WTC11 (cell line): Measurements from ENCODE around the gene SPOCK1.

Source experiments
- CREB1 ChIP-seq: sonication (generic); formaldehyde crosslinking; IDR thresholded peaks from 2 replicates; pipeline ENCODE4 v1.8.0; 2023; ENCODE audit warnings: mild to moderate bottlenecking, missing genetic modification reagents
- CREM ChIP-seq: sonication (generic); formaldehyde crosslinking; IDR thresholded peaks from 2 replicates; pipeline ENCODE4 v1.8.1; 2022; ENCODE audit warnings: mild to moderate bottlenecking, missing genetic modification reagents, moderate library complexity
- ELF4 ChIP-seq: sonication (generic); formaldehyde crosslinking; IDR thresholded peaks from 2 replicates; pipeline ENCODE4 v1.8.1; 2022; ENCODE audit warnings: low read depth, mild to moderate bottlenecking, moderate library complexity, missing genetic modification reagents
- GABPB1 ChIP-seq: sonication (generic); formaldehyde crosslinking; IDR thresholded peaks from 2 replicates; pipeline ENCODE4 v1.8.1; 2023; ENCODE audit warnings: mild to moderate bottlenecking, missing genetic modification reagents
- JAZF1 ChIP-seq: fragments of 250-450 bp; sonication (Bioruptor Pico); IDR thresholded peaks from 2 replicates; pipeline ENCODE4 v1.9.0; 2021; ENCODE audit warnings: moderate library complexity, mild to moderate bottlenecking, inconsistent platforms
- JUN ChIP-seq: sonication (generic); formaldehyde crosslinking; IDR thresholded peaks from 2 replicates; pipeline ENCODE4 v1.8.0; 2023; ENCODE audit warnings: mild to moderate bottlenecking, missing genetic modification reagents
- NR3C1 ChIP-seq: sonication (generic); formaldehyde crosslinking; conservative IDR thresholded peaks from 2 replicates; pipeline ENCODE4 v1.8.1; 2023; ENCODE audit warnings: low read depth, mild to moderate bottlenecking, missing genetic modification reagents
- TCF7 ChIP-seq: sonication (generic); formaldehyde crosslinking; IDR thresholded peaks from 2 replicates; pipeline ENCODE4 v1.8.0; 2022; ENCODE audit warnings: mild to moderate bottlenecking, low read depth, missing genetic modification reagents, moderate library complexity
- TEAD1 ChIP-seq: sonication (generic); formaldehyde crosslinking; IDR thresholded peaks from 2 replicates; pipeline ENCODE4 v1.8.0; 2022; ENCODE audit warnings: mild to moderate bottlenecking, missing genetic modification reagents
- ZNF219 ChIP-seq: sonication (generic); formaldehyde crosslinking; IDR thresholded peaks from 2 replicates; pipeline ENCODE4 v1.8.0; 2023; ENCODE audit warnings: missing genetic modification reagents, mild to moderate bottlenecking, borderline replicate concordance
- ZNF416 ChIP-seq: fragments of 250-450 bp; sonication (Bioruptor Pico); IDR thresholded peaks from 2 replicates; pipeline ENCODE4 v1.9.0; 2021; ENCODE audit warnings: mild to moderate bottlenecking, inconsistent platforms
- TF ChIP-seq, protein P1 (sequence below): fragments of 200-600 bp; IDR thresholded peaks from 2 replicates; pipeline ENCODE4 v1.8.0; 2022; ENCODE audit warnings: antibody characterized with exemption
- TF ChIP-seq, protein P2 (sequence below): sonication (generic); formaldehyde crosslinking; IDR thresholded peaks from 2 replicates; pipeline ENCODE4 v1.8.1; 2023; ENCODE audit warnings: mild to moderate bottlenecking, missing genetic modification reagents
- TF ChIP-seq, protein P3 (sequence below): sonication (generic); formaldehyde crosslinking; IDR thresholded peaks from 2 replicates; pipeline ENCODE4 v1.8.0; 2023; ENCODE audit warnings: missing genetic modification reagents

DNA sequence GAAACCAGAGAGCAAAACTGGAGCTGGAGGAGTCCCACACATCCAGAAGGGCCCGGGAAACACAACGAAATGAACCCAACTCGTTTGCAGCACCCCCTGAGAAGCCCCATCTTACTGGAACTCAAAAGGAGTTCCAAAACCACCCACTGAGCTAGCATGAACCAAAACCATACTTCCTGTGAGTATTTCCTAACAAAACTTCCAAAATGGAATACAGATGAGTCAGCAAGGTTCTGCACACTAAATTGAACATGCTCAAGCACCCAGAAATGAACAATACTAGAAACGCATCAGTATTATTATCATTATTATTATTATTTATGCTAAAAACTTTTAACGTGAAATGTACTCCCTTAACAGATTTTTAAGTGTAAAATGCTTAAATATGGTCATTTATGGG, 8.0 kb upstream of the SPOCK1 start:
- TF ChIP-seq JUN (no peak), TEAD1 (CRISPR knock-in tag) (no peak), JAZF1 (no peak), ELF4 (no peak), NR3C1 (CRISPR knock-in tag) (no peak), GABPB1 (CRISPR knock-in tag) (no peak), ZNF416 (CRISPR knock-in tag) (no peak), TCF7 (CRISPR knock-in tag) (no peak), CREM (CRISPR knock-in tag) (no peak), ZNF219 (CRISPR knock-in tag) (no peak), CREB1 (no peak)
- TF ChIP-seq, protein P1, sequence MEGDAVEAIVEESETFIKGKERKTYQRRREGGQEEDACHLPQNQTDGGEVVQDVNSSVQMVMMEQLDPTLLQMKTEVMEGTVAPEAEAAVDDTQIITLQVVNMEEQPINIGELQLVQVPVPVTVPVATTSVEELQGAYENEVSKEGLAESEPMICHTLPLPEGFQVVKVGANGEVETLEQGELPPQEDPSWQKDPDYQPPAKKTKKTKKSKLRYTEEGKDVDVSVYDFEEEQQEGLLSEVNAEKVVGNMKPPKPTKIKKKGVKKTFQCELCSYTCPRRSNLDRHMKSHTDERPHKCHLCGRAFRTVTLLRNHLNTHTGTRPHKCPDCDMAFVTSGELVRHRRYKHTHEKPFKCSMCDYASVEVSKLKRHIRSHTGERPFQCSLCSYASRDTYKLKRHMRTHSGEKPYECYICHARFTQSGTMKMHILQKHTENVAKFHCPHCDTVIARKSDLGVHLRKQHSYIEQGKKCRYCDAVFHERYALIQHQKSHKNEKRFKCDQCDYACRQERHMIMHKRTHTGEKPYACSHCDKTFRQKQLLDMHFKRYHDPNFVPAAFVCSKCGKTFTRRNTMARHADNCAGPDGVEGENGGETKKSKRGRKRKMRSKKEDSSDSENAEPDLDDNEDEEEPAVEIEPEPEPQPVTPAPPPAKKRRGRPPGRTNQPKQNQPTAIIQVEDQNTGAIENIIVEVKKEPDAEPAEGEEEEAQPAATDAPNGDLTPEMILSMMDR: no peak
- TF ChIP-seq, protein P2, sequence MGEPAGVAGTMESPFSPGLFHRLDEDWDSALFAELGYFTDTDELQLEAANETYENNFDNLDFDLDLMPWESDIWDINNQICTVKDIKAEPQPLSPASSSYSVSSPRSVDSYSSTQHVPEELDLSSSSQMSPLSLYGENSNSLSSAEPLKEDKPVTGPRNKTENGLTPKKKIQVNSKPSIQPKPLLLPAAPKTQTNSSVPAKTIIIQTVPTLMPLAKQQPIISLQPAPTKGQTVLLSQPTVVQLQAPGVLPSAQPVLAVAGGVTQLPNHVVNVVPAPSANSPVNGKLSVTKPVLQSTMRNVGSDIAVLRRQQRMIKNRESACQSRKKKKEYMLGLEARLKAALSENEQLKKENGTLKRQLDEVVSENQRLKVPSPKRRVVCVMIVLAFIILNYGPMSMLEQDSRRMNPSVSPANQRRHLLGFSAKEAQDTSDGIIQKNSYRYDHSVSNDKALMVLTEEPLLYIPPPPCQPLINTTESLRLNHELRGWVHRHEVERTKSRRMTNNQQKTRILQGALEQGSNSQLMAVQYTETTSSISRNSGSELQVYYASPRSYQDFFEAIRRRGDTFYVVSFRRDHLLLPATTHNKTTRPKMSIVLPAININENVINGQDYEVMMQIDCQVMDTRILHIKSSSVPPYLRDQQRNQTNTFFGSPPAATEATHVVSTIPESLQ (CRISPR knock-in tag): no peak
- TF ChIP-seq, protein P3, sequence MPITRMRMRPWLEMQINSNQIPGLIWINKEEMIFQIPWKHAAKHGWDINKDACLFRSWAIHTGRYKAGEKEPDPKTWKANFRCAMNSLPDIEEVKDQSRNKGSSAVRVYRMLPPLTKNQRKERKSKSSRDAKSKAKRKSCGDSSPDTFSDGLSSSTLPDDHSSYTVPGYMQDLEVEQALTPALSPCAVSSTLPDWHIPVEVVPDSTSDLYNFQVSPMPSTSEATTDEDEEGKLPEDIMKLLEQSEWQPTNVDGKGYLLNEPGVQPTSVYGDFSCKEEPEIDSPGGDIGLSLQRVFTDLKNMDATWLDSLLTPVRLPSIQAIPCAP: no peak
